Loucy (cell line): Measurements from ENCODE around the gene VAPB.

Source experiments
- EZH2phosphoT487 ChIP-seq: fragments of 200-600 bp; IDR thresholded peaks from 2 replicates; pipeline ENCODE4 v1.6.1; 2018; ENCODE audit warnings: antibody characterized with exemption, mild to moderate bottlenecking, moderate library complexity, borderline replicate concordance
- TF ChIP-seq, protein P1 (sequence below): fragments of 200-600 bp; sonication (generic); conservative IDR thresholded peaks from 2 replicates; pipeline ENCODE4 v1.5.1; 2014; ENCODE audit warnings: mild to moderate bottlenecking, antibody characterized with exemption, low read length

DNA sequence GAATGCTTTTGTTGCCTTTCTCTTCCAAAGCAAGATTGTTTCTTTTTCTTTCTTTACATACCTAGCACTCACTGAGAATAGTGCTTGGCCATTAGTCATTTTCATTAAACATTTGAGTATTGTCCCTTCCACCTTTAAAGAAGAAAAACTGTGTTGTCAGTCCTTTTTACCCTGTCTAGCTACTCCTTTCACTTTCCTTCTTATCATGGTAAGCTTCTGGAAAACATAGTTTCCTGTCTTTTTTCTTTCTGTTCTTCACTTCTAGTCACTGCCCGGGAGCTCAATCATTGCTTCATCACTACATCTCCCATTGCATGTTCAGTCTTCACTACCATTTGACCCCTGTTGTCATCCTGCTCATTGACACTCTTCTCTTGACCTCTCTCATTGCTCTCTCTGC lies 12.1 kb downstream of the VAPB start:
- TF ChIP-seq, protein P1, sequence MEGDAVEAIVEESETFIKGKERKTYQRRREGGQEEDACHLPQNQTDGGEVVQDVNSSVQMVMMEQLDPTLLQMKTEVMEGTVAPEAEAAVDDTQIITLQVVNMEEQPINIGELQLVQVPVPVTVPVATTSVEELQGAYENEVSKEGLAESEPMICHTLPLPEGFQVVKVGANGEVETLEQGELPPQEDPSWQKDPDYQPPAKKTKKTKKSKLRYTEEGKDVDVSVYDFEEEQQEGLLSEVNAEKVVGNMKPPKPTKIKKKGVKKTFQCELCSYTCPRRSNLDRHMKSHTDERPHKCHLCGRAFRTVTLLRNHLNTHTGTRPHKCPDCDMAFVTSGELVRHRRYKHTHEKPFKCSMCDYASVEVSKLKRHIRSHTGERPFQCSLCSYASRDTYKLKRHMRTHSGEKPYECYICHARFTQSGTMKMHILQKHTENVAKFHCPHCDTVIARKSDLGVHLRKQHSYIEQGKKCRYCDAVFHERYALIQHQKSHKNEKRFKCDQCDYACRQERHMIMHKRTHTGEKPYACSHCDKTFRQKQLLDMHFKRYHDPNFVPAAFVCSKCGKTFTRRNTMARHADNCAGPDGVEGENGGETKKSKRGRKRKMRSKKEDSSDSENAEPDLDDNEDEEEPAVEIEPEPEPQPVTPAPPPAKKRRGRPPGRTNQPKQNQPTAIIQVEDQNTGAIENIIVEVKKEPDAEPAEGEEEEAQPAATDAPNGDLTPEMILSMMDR = no peak
- TF ChIP-seq EZH2phosphoT487 = no peak
